ENCODE measurements around the gene CAMTA2.

CAMTA2 gene

DNA sequence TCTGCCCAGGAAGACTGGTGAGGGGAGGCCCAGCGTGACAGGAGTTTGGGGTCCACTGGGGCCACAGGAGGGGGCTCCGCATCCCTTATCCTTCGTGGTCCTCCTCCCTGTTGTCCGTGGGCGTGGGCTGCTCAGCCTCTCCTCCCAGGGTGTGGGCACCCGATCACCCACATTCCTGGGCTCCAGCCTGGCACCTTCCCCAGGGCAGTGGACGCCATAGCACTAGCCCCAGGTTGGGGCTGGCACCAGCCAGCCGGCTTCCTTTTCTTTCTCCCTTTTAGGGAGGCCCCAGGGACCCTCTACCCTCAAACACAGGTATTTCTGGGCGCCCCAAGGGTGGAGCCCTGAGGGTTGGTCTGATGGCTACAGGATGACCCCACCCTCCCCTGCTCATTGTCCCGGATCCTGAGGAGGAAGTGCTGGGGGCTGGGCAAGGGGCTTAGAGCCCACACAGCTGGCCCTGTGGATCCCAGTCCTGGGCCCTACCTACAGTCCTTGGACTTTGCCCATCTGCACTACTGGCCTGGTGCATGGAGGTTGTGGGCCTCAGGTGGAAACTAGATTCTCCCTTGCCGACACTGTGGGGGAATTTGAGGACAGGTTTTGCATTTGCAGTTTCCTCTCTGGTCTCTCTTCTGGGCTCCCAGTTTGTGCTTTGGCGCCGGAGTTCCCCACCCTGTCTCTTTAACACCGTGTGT is 11.4 kb upstream of the CAMTA2 start:
- DNase-seq, result no peak

- peak in 1 of 2 experiments; percentile 40 for DNase-seq
Observed at GRCh38 chr17:4998027-4998731, 10.7 kb upstream of the CAMTA2 start.

- DNase-seq, result peak; percentile 80 to 88
Observed at GRCh38 chr17:4997302-4998026, 10.0 kb upstream of the CAMTA2 start, which contains the start of the genes INCA1 and KIF1C. INCA1 (minus strand) TSS chr17:4997522; CDS start chr17:4994437, 3,085 bp downstream. KIF1C (plus strand) TSS chr17:4997950; CDS start chr17:5000247, 2,297 bp downstream.

DNA sequence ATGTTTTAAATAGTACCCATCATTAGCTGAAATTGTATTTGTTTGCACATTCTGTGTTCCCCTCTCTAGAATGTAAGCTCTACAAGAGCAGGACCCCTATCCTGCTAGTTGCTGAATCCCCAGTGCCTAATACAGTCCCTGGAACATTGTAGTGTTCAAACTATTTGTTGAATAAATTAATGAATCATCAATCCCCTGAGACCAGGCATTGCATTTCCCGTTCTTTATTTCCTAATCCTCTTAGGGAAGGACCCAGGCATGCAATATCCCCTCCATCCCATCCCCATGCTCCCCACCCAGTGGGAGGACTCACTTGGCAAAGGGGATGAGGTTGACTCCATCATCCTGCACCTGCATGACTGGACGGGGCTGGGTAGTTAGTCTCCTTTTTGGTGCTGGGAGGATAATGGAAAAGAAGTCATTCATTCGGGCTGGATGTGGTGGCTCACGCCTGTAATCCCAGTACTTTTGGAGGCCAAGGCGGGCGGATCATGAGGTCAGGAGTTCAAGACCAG is 6.7 kb upstream of the CAMTA2 start:
- no peak for DNase-seq

- no peak for DNase-seq
Observed at GRCh38 chr17:4987767-4988567, 492 bp upstream of the CAMTA2 start.

- no peak for DNase-seq
Observed at GRCh38 chr17:4986403-4986802, 1.1 kb downstream of the CAMTA2 start.

DNA sequence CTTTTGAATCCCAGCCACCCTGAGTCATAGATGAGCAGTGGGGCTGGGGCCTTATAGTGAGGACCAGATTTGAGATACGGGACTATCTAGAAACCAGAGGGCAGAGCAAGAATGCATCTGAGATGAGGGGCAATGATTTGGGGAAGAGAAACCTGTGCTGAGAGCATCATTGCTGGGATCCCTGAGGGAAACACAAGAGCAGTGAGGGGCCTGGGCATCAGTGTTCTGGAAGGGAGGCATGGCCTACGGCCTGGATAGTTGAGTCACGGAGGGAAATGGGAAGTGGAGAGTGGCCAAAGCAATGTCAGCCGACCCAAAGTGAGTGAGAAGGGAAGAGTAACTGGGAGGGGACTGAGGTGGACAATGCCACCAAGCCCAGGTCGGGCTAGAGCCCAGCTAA is 5.2 kb downstream of the CAMTA2 start:
- DNase-seq, result no peak

GRCh38 chr17:4980644-4981216 is 6.7 kb downstream of the CAMTA2 start:
- DNase-seq, result peak; percentile 11 to 57

DNA sequence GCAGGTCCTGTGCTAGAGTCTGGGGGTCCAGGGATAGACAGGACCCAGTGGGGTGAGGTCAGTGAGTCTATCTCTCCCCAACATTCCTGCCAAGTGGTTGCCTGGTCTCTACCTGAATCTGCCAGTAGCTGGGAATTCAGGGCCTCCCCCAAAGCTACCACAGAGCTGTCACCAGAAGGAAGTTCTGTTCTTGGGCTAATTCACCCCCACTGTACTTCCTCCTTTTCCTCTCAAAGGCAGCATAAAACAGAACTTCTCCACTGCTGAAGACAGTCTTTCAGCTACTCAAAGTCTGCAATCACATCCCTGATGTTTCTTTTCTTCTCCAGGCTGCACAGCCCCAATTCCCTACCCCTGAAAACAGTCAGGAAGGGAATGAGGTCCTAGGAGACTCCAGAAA is 8.7 kb downstream of the CAMTA2 start:
- DNase-seq, result no peak

DNA sequence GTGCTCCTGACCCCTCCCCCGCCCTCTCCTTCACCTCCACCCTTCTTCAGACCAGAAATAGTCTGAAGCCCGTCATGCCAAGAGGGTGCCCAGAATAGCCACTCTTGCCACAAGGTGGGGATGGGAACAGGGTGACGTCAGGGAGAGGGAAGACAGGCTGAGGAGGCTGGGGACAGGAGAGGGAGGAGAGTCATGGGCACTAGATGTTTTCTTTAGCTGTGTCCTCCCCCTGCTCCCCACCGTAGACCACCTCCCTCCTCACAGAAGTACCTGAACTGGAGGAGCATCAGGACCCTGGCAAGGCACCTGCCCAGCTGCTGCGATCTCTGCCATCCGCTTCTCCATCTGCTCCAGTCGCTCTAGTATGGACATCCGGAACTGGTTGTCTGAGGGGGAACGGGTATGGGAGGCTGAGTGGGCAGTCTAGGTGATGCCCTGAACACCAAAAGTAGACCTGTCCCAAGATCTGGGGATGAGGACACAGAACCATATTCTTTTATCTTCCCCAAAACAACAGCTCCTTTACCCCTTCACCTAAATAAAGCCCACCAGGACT is 13.3 kb downstream of the CAMTA2 start:
- no peak for DNase-seq

GRCh38 chr17:4973256-4974114 is 14.0 kb downstream of the CAMTA2 start:
- no peak for DNase-seq

DNA sequence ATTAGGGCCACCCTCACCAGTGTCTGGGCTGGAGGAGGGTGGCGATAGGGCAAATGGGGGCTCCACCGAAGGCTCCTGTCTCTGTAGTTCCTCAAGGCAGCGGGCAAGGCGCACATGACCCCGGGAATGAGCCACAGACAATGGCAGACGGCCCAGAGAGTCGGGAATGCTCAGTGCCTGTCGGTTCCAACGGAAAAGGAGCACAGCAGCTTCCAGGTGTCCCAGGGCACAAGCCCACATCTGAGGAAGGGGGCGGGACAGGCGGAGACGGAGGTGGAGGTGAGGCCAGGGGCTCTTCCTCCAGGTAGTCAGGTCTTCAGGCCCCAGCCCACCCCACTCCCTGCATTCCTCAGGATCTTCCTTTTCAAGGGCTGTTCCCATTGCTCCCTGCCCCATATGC is 14.7 kb downstream of the CAMTA2 start:
- no peak for DNase-seq

DNA sequence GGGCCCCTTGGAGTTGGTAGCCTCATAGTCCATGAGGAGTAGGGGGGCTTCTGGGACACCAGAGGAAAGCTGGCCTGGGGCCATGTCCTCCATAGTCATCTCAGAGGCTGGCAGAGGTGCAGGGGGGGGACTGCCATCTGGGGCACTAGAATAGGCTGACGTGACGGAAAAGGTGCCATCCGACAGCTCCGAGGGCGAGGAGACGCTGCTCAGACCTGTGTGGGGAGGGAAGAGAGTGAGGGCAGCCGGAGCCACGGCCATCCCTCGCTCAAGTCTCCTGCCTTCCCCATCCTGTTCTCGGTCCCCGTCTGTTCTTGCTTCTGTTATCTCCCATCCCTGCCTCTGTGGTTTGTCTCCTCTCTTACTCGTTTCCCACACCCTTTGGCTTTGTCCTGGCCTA is 15.2 kb downstream of the CAMTA2 start:
- no peak for DNase-seq

GRCh38 chr17:4971826-4972225 is 15.6 kb downstream of the CAMTA2 start:
- no peak for DNase-seq

DNA sequence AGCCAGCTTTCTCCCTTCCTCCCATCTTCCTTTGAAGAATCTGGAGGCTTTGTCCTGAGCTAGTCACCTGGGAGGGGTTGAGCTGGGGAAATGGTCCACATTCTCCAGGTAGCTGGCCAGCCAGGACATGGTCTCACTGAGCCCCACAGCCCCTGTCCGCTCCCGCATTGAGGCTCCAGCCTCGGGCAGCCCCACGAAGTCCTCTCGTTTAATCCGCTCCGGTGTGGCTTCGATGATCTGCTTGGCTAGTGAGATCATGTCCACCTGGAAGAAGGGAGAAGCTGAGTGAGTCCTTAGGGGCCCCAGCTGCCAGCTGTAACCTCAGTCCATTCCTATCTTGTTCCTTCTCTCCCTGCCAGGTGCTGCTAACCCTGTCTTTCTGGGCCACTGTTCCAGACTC is 17.2 kb downstream of the CAMTA2 start:
- DNase-seq, result no peak

GRCh38 chr17:4969551-4970173 is 17.8 kb downstream of the CAMTA2 start:
- DNase-seq, result no peak

DNA sequence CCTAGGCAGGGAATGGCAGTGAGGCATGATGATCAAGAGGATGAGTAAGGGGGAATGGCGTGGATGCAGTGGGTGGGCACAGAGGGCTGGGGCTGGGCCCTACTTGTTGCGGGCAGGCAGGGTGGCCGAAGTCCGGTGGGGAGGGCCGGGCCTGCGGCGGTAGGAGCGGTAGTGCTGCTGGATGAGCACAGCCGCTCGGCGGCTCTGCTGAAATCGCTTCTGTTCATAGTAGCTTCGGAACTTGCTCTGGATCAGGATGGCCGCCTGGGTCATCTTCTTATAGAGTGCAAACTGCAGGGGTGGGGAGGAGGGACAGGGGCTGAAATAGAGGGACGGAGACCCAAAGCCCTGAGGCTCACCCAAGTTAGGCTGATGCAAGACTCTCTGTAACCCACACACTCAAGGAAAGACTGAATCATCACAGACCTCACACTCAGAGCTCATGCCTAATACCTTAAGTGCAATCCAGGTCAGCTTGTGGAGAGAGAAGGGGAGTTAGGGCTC is 18.4 kb downstream of the CAMTA2 start:
- DNase-seq, result no peak

- no peak for DNase-seq
Observed at GRCh38 chr17:4968486-4969046, 18.9 kb downstream of the CAMTA2 start.

- DNase-seq, result peak; percentile 90 to 91
Observed at GRCh38 chr17:4967539-4968485, 19.7 kb downstream of the CAMTA2 start, which contains the start of gene SPAG7. SPAG7 (minus strand) TSS chr17:4967817; CDS start chr17:4967804, 13 bp downstream.

Data from NCI-H524 (cell line).